Measurements from ENCODE around the gene IFNG.

DNA sequence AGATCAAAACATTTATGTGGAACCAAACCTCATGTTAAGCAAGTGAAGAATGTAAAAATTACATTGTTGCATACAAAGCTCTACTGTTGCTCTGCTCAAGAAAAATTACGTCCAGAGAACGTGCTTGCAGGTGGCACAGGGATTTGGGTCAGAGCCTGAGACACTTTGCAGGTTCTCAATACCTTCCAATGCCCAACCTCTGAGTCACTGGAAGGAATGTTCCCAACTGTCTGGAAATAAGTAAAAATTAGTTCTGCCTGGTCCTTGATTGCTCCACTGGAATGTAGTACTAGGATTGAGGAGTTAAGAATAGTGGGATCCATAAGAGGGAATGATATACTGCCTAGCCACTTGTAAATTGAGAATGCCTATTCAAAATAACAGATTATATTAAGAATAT is 2.8 kb upstream of the IFNG start:
- TF ChIP-seq EZH2 (IDR thresholded peaks at IDR 0.05; ENCODE audit: borderline replicate concordance, control insufficient read depth, low read depth, low read length) (no peak), ZBED1 (IDR thresholded peaks at IDR 0.05; ENCODE audit: borderline replicate concordance) (no peak), FOS (IDR thresholded peaks at IDR 0.05; ENCODE audit: borderline replicate concordance, extremely low read depth, insufficient read length) (no peak)
- TF ChIP-seq, protein P1, sequence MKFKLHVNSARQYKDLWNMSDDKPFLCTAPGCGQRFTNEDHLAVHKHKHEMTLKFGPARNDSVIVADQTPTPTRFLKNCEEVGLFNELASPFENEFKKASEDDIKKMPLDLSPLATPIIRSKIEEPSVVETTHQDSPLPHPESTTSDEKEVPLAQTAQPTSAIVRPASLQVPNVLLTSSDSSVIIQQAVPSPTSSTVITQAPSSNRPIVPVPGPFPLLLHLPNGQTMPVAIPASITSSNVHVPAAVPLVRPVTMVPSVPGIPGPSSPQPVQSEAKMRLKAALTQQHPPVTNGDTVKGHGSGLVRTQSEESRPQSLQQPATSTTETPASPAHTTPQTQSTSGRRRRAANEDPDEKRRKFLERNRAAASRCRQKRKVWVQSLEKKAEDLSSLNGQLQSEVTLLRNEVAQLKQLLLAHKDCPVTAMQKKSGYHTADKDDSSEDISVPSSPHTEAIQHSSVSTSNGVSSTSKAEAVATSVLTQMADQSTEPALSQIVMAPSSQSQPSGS (IDR thresholded peaks at IDR 0.05; ENCODE audit: low read length): no peak
